Activated gamma-delta T cell treated with Interleukin-2 at 50 U/mL for 16 hours (primary cell): ENCODE results near the gene CTSA.

Experiments
- DNase-seq: peaks from one replicate; pipeline ENCODE4 v3.0.0-alpha.2; 2020

CTSA gene

GRCh38 chr20:45890985-45891983 lies at the start of gene CTSA, which contains the start of gene NEURL2:
CTSA (plus strand) TSS chr20:45891335; CDS start chr20:45891569, 234 bp downstream.
NEURL2 (minus strand) TSS chr20:45891208; CDS start chr20:45890991, 217 bp downstream.
- peak; percentile 78 for DNase-seq

GRCh38 chr20:45841407-45842129 lies 49.6 kb upstream of the CTSA start:
- no peak for DNase-seq

GRCh38 chr20:45842169-45842812 lies 48.8 kb upstream of the CTSA start:
- no peak for DNase-seq

- DNase-seq: no peak
These were observed 47.6 kb upstream of the CTSA start for GRCh38 chr20:45843506-45843905.

DNA sequence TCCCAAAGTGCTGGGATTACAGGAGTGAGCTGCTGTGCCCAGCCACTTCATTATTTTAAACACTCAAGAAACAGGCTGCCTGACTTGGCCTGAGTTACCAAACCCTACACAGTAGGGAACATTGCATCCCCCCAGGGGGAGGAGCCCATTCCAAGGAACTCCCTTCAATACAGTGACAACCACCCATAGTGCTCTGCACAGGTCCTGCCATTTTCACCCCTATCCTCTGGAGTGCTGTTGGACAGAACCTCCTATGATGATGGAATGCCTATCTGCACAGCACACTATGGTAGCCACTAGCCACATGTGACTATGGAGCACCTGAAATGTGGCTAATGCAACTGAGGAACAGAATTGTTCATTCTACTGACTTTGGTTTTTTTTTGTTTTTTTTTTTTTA lies 45.7 kb upstream of the CTSA start:
- DNase-seq: no peak

GRCh38 chr20:45848421-45848820 lies 42.7 kb upstream of the CTSA start:
- no peak for DNase-seq

- no peak for DNase-seq
These were observed 42.1 kb upstream of the CTSA start for GRCh38 chr20:45848969-45849582.

DNA sequence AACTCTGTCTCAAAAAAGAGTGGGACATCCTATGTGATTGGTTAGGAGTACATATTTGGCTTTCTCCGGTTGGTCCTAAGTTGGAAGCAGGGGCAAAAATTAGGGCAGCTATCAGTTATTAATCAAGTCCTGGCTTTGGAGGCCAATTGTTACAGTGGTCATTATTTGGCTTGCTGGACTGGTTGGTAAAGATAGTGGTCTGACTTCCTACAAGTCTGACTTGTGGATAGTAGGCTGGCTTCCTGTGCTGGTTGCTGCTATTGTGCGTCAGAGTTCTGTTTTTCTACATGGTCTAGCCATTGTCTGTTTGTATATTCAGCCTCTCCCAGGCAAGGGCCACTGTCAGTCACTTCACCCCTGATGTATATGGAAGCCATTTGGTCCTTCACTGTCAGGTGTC lies 40.9 kb upstream of the CTSA start:
- DNase-seq: no peak

DNA sequence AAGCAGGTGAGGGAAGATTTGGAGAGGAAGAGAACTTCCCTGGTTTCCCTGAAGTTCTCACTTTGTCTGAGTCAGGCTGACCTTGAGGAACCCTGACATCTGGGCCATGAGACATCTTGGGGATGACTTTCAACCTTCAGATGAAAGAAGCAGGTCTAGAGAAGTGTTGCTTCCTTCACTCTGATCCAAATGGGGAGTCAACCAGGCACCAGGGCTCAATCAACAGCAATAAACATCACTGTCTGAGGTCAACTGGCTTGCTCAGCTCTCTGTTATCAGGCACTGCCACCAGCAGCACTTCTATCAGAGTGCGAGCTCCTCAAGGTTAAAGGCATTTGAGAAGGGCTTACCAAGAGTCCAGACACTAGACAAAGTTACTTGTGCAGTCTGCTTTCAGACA lies 40.2 kb upstream of the CTSA start:
- DNase-seq: no peak

GRCh38 chr20:45851501-45851900 lies 39.6 kb upstream of the CTSA start:
- DNase-seq: no peak

- DNase-seq: no peak
These were observed 38.8 kb upstream of the CTSA start for GRCh38 chr20:45852326-45852725.

GRCh38 chr20:45853484-45853883 lies 37.7 kb upstream of the CTSA start:
- DNase-seq: no peak

- DNase-seq: peak; percentile 95
These were observed 33.8 kb upstream of the CTSA start, which contains the start of the genes ACOT8 and ZSWIM3 for GRCh38 chr20:45857114-45857881. ACOT8 (minus strand) TSS chr20:45857392; CDS start chr20:45857315, 77 bp downstream. ZSWIM3 (plus strand) TSS chr20:45857614; CDS start chr20:45857826, 212 bp downstream.

DNA sequence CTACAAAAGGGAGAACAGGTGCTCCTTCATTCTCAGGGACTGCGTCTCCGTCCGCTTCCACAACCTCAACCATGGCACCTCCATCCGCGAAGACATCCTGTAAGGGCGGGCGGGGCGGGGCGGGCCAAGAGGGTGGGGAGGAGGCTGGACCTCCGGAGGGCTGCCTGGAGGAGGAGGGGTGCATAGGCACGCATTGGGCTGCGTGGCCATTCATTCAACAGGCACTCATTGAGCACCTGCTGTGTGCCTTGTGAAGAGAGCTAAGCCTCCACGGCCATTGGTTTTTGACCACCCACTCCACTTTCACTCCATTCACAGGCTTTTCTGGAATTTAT lies 33.3 kb upstream of the CTSA start:
- DNase-seq: no peak

DNA sequence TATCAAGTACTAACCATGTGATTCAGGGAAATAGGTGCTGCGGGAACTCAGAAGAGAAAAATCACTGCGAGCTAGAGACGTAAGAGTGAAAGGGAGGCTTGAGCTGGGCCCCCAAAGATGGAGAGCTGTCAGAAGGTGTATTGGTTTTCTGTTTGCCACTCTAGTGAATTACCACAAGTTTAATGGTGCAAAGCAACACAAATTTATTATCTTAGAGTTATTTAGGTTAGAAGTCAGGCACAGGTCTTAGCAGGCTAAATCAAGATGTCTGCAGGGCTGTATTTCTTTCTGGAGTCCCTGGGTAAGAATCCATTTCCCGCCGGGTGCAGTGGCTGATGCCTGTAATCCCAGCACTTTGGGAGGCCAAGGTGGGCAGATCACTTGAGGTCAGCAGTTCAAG lies 31.2 kb upstream of the CTSA start:
- no peak for DNase-seq

DNA sequence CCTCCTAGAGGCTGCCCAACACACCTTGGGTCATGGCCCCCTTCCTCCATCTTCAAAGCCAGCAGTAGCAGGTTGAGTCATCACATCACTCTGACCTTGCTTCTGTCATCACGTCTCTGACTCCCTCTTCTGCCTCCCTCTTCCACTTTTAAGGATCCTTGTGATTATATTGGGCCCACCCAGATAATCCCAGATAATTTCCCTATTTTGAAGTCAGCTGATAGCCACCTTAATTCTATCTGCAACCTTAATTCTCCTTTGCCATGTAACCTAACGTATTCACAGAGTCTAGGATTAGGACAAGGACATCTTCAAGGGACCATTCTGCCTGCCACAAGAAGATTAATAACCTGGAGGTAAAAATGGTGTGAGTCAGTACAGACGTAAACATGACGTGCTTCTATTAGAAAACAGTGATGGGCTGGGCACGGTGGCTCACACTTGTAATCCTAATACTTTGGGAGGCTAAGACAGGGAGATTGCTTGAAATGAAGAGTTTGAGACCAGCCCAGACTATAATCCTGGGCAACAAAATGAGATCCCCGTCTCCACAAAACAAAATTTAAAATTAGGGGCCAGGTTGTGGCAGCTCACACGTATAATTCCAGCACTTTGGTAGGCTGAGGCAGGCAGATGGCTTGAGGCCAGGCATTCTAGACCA lies 30.4 kb upstream of the CTSA start:
- no peak for DNase-seq

DNA sequence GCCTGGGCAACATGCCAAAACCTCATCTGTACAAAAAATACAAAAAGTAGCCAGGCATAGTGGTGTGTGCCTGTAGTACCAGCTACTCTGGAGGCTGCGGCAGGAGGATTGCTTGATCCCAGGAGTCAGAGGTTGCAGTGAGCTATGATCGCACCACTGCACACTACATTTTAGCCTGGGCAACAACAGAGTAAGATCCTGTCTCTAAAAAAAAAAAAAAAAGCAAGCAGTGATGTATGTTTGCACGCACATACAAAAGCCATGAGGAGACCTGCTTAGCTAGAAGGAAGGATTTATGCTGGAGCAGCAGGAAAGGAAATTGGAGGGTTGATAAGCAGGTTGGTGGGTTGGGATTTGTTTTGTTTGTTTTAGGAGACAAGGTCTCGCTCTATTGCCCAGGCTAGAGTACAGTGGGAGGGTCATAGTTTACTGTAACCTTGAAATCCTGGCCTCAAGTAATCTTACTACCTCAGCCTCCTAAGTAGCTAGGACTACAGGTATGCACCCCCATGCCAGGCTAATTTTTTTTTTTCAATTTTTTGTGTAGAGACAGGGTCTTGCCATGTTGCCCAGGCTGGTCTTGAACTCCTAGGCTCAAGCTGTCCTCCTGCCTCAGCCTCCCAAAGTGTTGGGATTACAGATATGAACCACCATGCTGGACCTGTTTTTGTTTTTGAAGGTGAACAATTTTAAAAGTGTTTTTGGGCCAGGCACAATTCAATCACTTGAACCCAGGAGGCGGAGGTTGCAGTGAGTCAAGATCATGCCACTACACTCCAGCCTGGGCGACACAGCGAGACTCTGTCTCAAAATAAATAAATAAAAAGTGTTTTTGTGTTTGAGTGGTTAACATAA lies 29.7 kb upstream of the CTSA start:
- DNase-seq: no peak

GRCh38 chr20:45863543-45864470 lies 27.3 kb upstream of the CTSA start:
- DNase-seq: no peak

- no peak for DNase-seq
These were observed 24.7 kb upstream of the CTSA start for GRCh38 chr20:45866454-45866853.
